ENCODE measurements around the gene LYPD3.

DNA sequence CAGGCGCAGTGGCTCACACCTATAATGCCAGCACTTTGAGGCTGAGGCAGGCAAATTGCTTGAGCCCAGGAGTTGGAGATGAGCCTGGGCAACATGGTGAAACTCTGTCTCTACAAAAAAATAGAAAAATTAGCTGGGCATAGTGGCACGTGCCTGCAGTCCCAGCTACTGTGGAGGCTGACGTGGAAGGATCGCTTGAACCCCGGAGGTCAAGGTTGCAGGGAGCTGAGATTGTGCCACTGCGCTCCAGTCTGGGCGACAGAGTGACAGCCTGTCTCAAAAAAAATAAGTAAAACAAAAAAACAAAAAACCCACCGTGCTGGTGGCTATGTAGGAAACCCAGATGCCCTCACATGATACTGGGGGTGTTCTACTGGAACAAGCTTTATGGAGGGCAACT is 22.8 kb upstream of the LYPD3 start:
- TF ChIP-seq TARDBP (IDR thresholded peaks at IDR 0.05; ENCODE audit: borderline replicate concordance): no peak
- no peak for TF ChIP-seq EGR1 (IDR thresholded peaks at IDR 0.05; ENCODE audit: borderline replicate concordance in 1 of 2, low read depth in 2 of 2, low read length in 2 of 2)
- TF ChIP-seq MYC (IDR thresholded peaks at IDR 0.05; ENCODE audit: insufficient read depth, insufficient read length, insufficient replicate concordance, low read length, severe bottlenecking): no peak
- no peak for TF ChIP-seq ZNF622 (IDR thresholded peaks at IDR 0.05)

All from GM12878 (cell line).